ENCODE results near the gene CCNL2.

The CCNL2 gene

DNA sequence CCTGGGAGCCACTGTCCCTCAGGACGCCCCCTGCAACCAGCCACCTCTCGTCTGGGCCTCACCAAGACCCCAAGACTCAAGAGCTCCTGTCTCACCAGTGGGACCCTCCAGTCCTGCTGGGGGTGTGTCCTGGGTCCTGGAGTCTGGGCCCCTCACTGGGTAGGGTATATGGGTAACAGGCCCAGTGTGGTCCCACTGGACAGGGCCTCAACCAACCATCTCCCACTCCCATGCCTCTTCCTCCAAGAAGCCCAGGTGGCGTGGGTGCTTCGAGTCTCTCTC lies 35.6 kb upstream of the CCNL2 start:
- H3K4me3 ChIP-seq (replicated peaks; ENCODE audit: low read depth, low read length): no peak overlapping the region
- DNase-seq (ENCODE audit: low read depth): no peak

DNA sequence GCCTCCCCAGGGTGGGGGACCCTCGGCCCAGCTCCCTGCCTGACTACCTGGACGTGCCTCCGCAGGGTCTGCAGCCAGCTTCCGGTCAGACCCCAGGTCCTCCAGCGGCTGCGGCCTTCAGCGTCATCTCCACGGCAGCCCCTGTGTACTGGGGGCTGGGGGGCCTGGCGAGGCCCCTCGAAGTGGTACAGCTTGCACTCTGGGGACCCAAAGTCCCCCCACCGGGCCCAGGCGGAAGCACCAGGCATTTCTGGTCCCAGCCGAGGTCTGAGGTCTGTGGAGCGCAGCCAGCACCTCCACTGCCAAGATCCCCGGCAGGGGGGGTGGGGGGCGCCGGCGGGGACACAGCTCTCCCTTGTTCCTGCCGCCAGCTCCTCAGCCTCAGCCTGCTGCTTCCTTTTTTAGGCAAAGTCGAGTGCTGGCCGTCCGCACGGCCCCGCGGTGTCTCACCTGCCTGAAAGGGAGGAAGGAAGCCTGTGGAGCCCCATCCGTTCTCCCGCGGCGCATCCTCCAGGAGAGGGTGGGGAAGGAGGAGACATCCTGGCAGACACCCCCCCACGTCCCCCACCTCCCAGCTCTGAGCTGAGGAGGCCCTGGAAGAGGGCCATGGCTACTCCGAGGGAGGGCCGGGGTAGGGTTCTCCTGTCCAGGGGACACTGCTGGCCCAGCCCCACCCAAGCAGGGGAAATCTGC lies 35.1 kb upstream of the CCNL2 start:
- TF ChIP-seq, protein P1, sequence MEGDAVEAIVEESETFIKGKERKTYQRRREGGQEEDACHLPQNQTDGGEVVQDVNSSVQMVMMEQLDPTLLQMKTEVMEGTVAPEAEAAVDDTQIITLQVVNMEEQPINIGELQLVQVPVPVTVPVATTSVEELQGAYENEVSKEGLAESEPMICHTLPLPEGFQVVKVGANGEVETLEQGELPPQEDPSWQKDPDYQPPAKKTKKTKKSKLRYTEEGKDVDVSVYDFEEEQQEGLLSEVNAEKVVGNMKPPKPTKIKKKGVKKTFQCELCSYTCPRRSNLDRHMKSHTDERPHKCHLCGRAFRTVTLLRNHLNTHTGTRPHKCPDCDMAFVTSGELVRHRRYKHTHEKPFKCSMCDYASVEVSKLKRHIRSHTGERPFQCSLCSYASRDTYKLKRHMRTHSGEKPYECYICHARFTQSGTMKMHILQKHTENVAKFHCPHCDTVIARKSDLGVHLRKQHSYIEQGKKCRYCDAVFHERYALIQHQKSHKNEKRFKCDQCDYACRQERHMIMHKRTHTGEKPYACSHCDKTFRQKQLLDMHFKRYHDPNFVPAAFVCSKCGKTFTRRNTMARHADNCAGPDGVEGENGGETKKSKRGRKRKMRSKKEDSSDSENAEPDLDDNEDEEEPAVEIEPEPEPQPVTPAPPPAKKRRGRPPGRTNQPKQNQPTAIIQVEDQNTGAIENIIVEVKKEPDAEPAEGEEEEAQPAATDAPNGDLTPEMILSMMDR (IDR thresholded peaks at IDR 0.05; ENCODE audit: low read length, missing control alignments): no peak
- DNase-seq (ENCODE audit: low read depth): no peak
- H3K4me3 ChIP-seq (replicated peaks; ENCODE audit: low read depth, low read length): no peak overlapping the region

More for the DNA sequence above, 35.6 kb upstream of the CCNL2 start:
- TF ChIP-seq, protein P1 (IDR thresholded peaks at IDR 0.05; ENCODE audit: low read length, missing control alignments): no peak

DNA sequence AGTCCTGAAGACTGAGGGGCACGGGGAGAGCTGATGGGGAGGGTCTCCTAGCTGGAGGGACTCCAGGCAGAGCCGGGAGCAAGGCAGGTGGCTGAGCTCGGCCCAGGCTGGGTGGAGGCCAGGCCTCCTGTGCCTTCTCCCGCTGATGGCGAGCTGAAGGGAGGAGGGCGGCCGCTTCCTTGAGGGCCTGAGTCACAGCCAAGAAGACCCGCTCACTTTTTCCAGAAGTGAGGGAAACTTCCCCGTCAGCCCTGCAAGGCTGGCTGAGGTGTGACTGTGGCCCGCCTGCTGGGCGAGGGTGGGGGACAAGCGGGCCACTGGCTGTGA lies 34.6 kb upstream of the CCNL2 start:
- no peak overlapping the region for H3K4me3 ChIP-seq (replicated peaks; ENCODE audit: low read depth, low read length)
- TF ChIP-seq, protein P1 (IDR thresholded peaks at IDR 0.05; ENCODE audit: low read length, missing control alignments): no peak
- peak; percentile 55 for DNase-seq (ENCODE audit: low read depth)

DNA sequence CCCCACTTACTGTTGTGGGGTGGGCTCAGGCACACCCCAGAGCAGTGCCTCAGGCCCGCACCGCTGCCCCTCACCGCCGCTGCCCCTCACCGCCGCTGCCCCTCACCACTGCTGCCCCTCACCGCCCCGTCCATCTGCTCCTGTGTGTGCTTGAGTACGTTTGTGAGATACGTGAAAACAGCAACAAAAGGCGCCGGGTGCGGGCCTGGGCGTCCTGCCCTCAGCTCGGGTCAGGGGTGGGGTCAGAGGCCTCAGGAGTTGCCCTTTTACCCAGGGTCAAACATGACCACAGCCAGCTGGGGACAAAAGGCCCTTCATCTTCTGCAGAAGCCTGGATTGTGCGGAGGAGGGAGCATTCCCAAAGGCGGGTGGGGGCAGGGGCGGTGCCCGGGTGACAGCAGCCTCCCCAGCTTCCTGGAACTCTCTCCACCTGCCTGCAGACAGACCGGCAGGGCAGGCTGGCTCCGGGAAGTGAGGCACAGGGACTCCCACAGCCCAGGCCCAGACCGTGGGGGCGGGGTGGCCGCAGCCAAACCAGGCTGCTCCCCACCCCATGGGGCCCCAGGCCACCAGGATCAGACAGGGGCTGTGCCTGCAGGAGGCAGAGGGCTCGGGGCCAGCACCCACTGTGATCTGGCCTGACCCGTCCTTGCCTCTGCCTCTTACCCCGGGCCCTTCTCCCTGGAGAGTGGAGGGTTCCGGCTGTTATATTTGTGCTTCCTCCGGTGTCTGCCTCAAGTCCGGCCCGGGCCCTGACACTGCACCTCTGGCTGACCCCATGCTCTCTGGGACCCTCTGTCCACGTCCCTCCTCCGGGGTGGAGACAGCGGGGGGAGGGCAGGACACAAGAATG lies 34.0 kb upstream of the CCNL2 start:
- TF ChIP-seq, protein P1 (IDR thresholded peaks at IDR 0.05; ENCODE audit: low read length, missing control alignments): no peak
- no peak for DNase-seq (ENCODE audit: low read depth)
- no peak overlapping the region for H3K4me3 ChIP-seq (replicated peaks; ENCODE audit: low read depth, low read length)

DNA sequence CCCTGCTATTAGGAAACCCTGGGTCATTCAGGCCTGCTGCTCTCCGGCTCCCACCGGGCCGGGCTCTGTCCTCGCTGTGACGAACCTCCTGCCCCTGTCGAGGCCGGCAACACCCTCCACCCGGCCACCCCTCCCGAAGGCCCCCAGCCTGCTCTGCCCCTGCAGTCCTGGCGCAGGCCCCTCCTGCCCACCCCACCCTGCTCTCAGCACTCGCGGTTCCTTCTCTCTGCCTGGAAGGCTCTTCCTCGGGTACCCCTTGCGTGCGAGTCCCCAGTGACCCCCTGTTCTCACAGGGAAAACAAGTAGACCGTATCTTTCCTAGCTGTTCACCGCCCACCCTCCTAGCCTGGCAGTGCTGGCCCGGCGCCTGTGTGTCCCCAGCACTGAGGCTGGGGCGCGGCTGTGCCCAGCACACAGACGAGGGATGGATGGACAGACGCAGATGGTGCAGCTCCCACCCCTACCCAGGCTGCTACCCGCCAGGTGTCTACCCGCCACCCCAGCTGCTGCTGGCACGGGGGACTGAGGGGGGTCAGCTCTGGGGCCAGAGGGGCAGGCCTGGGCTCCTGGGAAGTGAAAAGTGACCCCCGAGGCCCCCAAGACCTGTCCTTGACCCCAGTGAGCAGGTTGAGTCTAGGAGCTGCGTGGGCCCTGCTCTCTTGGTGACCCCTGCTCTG lies 33.3 kb upstream of the CCNL2 start:
- H3K4me3 ChIP-seq (replicated peaks; ENCODE audit: low read depth, low read length): no peak overlapping the region
- no peak for DNase-seq (ENCODE audit: low read depth)
- TF ChIP-seq, protein P1 (IDR thresholded peaks at IDR 0.05; ENCODE audit: low read length, missing control alignments): no peak

DNA sequence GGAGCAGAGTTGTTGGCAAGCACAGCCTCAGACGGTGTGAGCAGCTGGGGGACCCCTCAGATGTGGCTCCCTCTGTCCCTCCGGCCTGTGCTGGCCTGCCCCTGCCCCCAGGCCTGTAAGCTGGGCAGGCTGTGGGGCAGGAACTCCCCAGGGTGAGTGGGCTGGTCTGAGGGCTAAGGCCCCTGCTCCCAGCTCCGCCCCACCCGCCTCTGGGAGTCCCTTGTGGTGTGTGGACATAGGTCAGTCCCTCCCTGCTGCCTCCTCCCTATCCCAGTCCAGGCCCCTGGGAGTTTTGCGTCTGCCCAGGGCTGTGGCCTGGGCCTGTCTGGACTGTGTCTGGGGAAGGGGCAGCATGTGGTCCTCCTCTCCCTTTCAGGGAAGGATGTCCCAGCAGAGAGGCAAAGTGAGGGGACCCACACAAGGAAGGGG lies 32.7 kb upstream of the CCNL2 start:
- TF ChIP-seq, protein P1 (IDR thresholded peaks at IDR 0.05; ENCODE audit: low read length, missing control alignments): no peak
- peak; percentile 43 for DNase-seq (ENCODE audit: low read depth)
- H3K4me3 ChIP-seq (replicated peaks; ENCODE audit: low read depth, low read length): no peak overlapping the region

Data from fibroblast of pulmonary artery (primary cell).